HEK293 (cell line): Measurements from ENCODE around the gene MAP3K14.

ENCODE experiments used
- HOXD13 ChIP-seq: sonication (generic); formaldehyde crosslinking; IDR thresholded peaks from 2 replicates; pipeline ENCODE4 v1.8.0; 2022; ENCODE audit warnings: missing genetic modification reagents, borderline replicate concordance
- IKZF3 ChIP-seq: fragments of 450-650 bp; IDR thresholded peaks from 2 replicates; pipeline ENCODE4 v1.5.0; 2018; ENCODE audit warnings: missing biosample characterization, mild to moderate bottlenecking, missing genetic modification characterization, moderate library complexity
- KLF1 ChIP-seq: fragments of 450-650 bp; formaldehyde crosslinking; IDR thresholded peaks from 2 replicates; pipeline ENCODE4 v1.5.1; 2016; ENCODE audit warnings: missing biosample characterization, missing genetic modification characterization
- KLF16 ChIP-seq: fragments of 450-650 bp; formaldehyde crosslinking; IDR thresholded peaks from 2 replicates; pipeline ENCODE4 v1.5.1; 2017; ENCODE audit warnings: missing biosample characterization, missing genetic modification characterization
- MEIS1 ChIP-seq: sonication (generic); formaldehyde crosslinking; IDR thresholded peaks from 2 replicates; pipeline ENCODE4 v1.8.1; 2022; ENCODE audit warnings: missing genetic modification reagents, mild to moderate bottlenecking, borderline replicate concordance
- PATZ1 ChIP-seq: fragments of 450-650 bp; formaldehyde crosslinking; IDR thresholded peaks from 2 replicates; pipeline ENCODE4 v1.5.1; 2016; ENCODE audit warnings: missing biosample characterization, missing genetic modification characterization
- RBAK ChIP-seq: fragments of 450-650 bp; formaldehyde crosslinking; IDR thresholded peaks from 2 replicates; pipeline ENCODE4 v1.5.1; 2016; ENCODE audit warnings: missing biosample characterization, missing genetic modification characterization
- SP7 ChIP-seq: fragments of 450-650 bp; formaldehyde crosslinking; IDR thresholded peaks from 2 replicates; pipeline ENCODE4 v1.5.1; 2016; ENCODE audit warnings: missing biosample characterization, missing genetic modification characterization
- YY1 ChIP-seq: fragments of 450-650 bp; formaldehyde crosslinking; IDR thresholded peaks from 2 replicates; pipeline ENCODE4 v1.5.1; 2018; ENCODE audit warnings: missing biosample characterization, missing genetic modification characterization
- YY2 ChIP-seq: fragments of 450-650 bp; formaldehyde crosslinking; IDR thresholded peaks from 2 replicates; pipeline ENCODE4 v1.5.1; 2016; ENCODE audit warnings: missing biosample characterization, missing genetic modification characterization
- ZBTB11 ChIP-seq: fragments of 450-650 bp; formaldehyde crosslinking; conservative IDR thresholded peaks from 2 replicates; pipeline ENCODE4 v1.5.1; 2016; ENCODE audit warnings: low read depth, missing biosample characterization, missing genetic modification characterization
- ZBTB48 ChIP-seq: fragments of 450-650 bp; formaldehyde crosslinking; IDR thresholded peaks from 2 replicates; pipeline ENCODE4 v1.5.1; 2016; ENCODE audit warnings: missing biosample characterization, missing genetic modification characterization
- ZBTB49 ChIP-seq: fragments of 450-650 bp; formaldehyde crosslinking; IDR thresholded peaks from 2 replicates; pipeline ENCODE4 v1.5.1; 2016; ENCODE audit warnings: missing biosample characterization, missing genetic modification characterization, low read depth
- ZIC2 ChIP-seq: fragments of 450-650 bp; formaldehyde crosslinking; IDR thresholded peaks from 2 replicates; pipeline ENCODE4 v1.5.1; 2016; ENCODE audit warnings: missing biosample characterization, missing genetic modification characterization
- ZNF10 ChIP-seq: fragments of 450-650 bp; formaldehyde crosslinking; IDR thresholded peaks from 2 replicates; pipeline ENCODE4 v1.5.1; 2017; ENCODE audit warnings: missing biosample characterization, missing genetic modification characterization
- ZNF121 ChIP-seq: fragments of 450-650 bp; formaldehyde crosslinking; IDR thresholded peaks from 2 replicates; pipeline ENCODE4 v1.5.1; 2016; ENCODE audit warnings: missing biosample characterization, missing genetic modification characterization
- ZNF221 ChIP-seq: fragments of 450-650 bp; formaldehyde crosslinking; IDR thresholded peaks from 2 replicates; pipeline ENCODE4 v1.5.1; 2017; ENCODE audit warnings: missing biosample characterization, missing genetic modification characterization, borderline replicate concordance
- ZNF274 ChIP-seq, 2 experiments: fragments of 200-500 bp in 1 of 2; fragments of 450-650 bp in 1 of 2; sonication (Bioruptor generic) in 1 of 2; formaldehyde crosslinking in 1 of 2; IDR thresholded peaks; 2 replicates each; pipeline versions ENCODE4 v1.5.1 to v1.6.1; 2014 to 2016; ENCODE audit warnings: borderline replicate concordance in 1 of 2, inconsistent platforms in 1 of 2, low read length in 1 of 2, missing biosample characterization in 1 of 2, missing genetic modification characterization in 1 of 2
- ZNF426 ChIP-seq: fragments of 450-650 bp; formaldehyde crosslinking; IDR thresholded peaks from 2 replicates; pipeline ENCODE4 v1.5.1; 2017; ENCODE audit warnings: missing biosample characterization, missing genetic modification characterization, mild to moderate bottlenecking, inconsistent platforms, moderate library complexity
- ZNF501 ChIP-seq: fragments of 450-650 bp; formaldehyde crosslinking; IDR thresholded peaks from 2 replicates; pipeline ENCODE4 v1.5.1; 2016; ENCODE audit warnings: missing biosample characterization, missing genetic modification characterization
- ZNF514 ChIP-seq: fragments of 450-650 bp; formaldehyde crosslinking; IDR thresholded peaks from 2 replicates; pipeline ENCODE4 v1.5.1; 2016; ENCODE audit warnings: missing biosample characterization, missing genetic modification characterization
- ZNF555 ChIP-seq: fragments of 450-650 bp; formaldehyde crosslinking; conservative IDR thresholded peaks from 2 replicates; pipeline ENCODE4 v1.5.1; 2017; ENCODE audit warnings: missing biosample characterization, mild to moderate bottlenecking, missing genetic modification characterization, inconsistent platforms
- ZNF621 ChIP-seq: fragments of 450-650 bp; formaldehyde crosslinking; IDR thresholded peaks from 2 replicates; pipeline ENCODE4 v1.5.1; 2017; ENCODE audit warnings: missing biosample characterization, missing genetic modification characterization
- ZNF626 ChIP-seq: fragments of 450-650 bp; sonication (Bioruptor Pico); formaldehyde crosslinking; IDR thresholded peaks from 2 replicates; pipeline ENCODE4 v1.5.1; 2018; ENCODE audit warnings: missing biosample characterization, missing genetic modification characterization, inconsistent platforms
- ZNF837 ChIP-seq: fragments of 450-650 bp; formaldehyde crosslinking; IDR thresholded peaks from 2 replicates; pipeline ENCODE4 v1.5.1; 2016; ENCODE audit warnings: missing biosample characterization, missing genetic modification characterization
- ZNF843 ChIP-seq: fragments of 450-650 bp; formaldehyde crosslinking; IDR thresholded peaks from 2 replicates; pipeline ENCODE4 v1.5.1; 2016; ENCODE audit warnings: missing biosample characterization, missing genetic modification characterization
- TF ChIP-seq, protein P1 (sequence below): fragments of 450-650 bp; formaldehyde crosslinking; optimal IDR thresholded peaks from 2 replicates; pipeline ENCODE3; 2016; ENCODE audit warnings: missing biosample characterization, mild to moderate bottlenecking, missing genetic modification characterization
- TF ChIP-seq, protein P2 (sequence below): fragments of 450-650 bp; IDR thresholded peaks from 2 replicates; pipeline ENCODE4 v1.5.1; 2018; ENCODE audit warnings: missing biosample characterization, missing genetic modification characterization

MAP3K14 gene

DNA sequence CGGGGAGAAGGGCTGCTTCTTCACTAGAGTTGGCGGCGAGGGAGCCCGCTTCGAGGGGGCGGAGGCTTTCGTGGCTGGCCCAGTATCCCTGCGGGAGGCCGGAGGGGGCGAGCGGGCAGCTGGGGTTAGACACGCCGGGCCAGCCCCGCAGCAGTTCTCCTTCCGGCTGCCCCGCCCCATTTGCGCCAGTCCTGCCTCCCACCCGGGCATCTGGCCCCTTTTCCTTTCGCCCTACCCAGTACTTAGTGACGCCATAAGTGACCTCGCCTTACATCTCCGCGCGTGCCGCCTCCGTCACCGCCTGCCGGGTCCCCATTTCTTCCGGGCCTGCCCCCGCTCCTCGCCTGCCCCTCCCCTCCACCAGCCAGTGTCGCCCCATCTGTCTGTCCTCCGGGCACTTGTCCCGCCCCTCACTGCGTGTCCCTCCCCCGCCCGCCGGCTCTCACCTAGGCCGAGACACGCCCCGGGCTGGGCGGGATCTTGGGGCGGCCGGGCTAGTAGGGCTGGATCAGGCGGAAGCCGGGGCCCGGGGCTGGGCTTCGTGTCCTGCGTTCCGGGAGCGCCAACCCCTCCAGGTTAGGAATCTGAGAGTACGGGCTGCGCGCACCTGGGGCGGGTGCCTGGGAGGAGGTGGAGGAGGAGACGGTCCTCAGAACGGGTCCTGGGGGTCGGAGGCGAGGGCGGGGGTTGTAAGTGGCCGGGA is 69.2 kb downstream of the MAP3K14 start (continued):
- TF ChIP-seq ZBTB49 (tag by site-specific recombination) (no peak), ZNF621 (no peak), YY2 (tag by site-specific recombination) (peak; percentile 57), PATZ1 (peak; percentile 99), ZNF10 (tag by site-specific recombination) (peak; percentile 33; the same call in 1 of the 2 replicates), KLF16 (tag by site-specific recombination) (peak; percentile 98), ZNF221 (tag by site-specific recombination) (no peak), ZNF426 (tag by site-specific recombination) (no peak), ZIC2 (tag by site-specific recombination) (peak; percentile 87), ZBTB48 (tag by site-specific recombination) (peak; percentile 44; the same call in 1 of the 2 replicates), ZNF555 (tag by site-specific recombination) (no peak), IKZF3 (peak; percentile 46; the same call in 1 of the 2 replicates), SP7 (tag by site-specific recombination) (peak; percentile 99), ZBTB11 (tag by site-specific recombination) (peak; percentile 83), MEIS1 (CRISPR knock-in tag) (no peak), ZNF626 (tag by site-specific recombination) (no peak), RBAK (tag by site-specific recombination) (no peak), YY1 (tag by site-specific recombination) (peak; percentile 35; the same call in 1 of the 2 replicates), HOXD13 (CRISPR knock-in tag) (no peak), ZNF843 (peak; percentile 43), ZNF121 (tag by site-specific recombination) (no peak), ZNF501 (peak; percentile 23; the same call in 1 of the 2 replicates), KLF1 (peak; percentile 97), ZNF514 (tag by site-specific recombination) (no peak), ZNF274 (IDR thresholded peaks at IDR 0.05; ENCODE audit: low read length) (no peak), ZNF274 (tag by site-specific recombination; IDR thresholded peaks at IDR 0.05; ENCODE audit: borderline replicate concordance) (no peak), ZNF837 (tag by site-specific recombination) (no peak)
- TF ChIP-seq, protein P1, sequence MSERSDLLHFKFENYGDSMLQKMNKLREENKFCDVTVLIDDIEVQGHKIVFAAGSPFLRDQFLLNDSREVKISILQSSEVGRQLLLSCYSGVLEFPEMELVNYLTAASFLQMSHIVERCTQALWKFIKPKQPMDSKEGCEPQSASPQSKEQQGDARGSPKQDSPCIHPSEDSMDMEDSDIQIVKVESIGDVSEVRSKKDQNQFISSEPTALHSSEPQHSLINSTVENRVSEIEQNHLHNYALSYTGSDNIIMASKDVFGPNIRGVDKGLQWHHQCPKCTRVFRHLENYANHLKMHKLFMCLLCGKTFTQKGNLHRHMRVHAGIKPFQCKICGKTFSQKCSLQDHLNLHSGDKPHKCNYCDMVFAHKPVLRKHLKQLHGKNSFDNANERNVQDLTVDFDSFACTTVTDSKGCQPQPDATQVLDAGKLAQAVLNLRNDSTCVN (tag by site-specific recombination): peak; percentile 88
- TF ChIP-seq, protein P2, sequence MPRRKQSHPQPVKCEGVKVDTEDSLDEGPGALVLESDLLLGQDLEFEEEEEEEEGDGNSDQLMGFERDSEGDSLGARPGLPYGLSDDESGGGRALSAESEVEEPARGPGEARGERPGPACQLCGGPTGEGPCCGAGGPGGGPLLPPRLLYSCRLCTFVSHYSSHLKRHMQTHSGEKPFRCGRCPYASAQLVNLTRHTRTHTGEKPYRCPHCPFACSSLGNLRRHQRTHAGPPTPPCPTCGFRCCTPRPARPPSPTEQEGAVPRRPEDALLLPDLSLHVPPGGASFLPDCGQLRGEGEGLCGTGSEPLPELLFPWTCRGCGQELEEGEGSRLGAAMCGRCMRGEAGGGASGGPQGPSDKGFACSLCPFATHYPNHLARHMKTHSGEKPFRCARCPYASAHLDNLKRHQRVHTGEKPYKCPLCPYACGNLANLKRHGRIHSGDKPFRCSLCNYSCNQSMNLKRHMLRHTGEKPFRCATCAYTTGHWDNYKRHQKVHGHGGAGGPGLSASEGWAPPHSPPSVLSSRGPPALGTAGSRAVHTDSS: no peak
